MG63 (cell line): ENCODE results near the gene GBP5. TPM values are rescaled to one million over a fixed set of nuclear protein-coding genes. Genes with fewer than 3 reads are reported as not detected.
"Not testable (repeated sequence)": the region's sequence is repeated elsewhere in the genome, so short reads cannot be mapped to it uniquely, and the experiment has no call there.

Source experiments
- DNase-seq: peaks from one replicate; pipeline ENCODE4 v3.0.0-alpha.2; 2020
- H3K27me3 ChIP-seq: fragments of 250-450 bp; sonication (Bioruptor Pico); 2 replicates; pipeline ENCODE4 v1.5.1; 2020; ENCODE audit warnings: mild to moderate bottlenecking, moderate library complexity
- H3K36me3 ChIP-seq: fragments of 250-450 bp; sonication (Bioruptor Pico); 2 replicates; pipeline ENCODE4 v1.5.1; 2020; ENCODE audit warnings: mild to moderate bottlenecking, moderate library complexity
- H3K4me3 ChIP-seq: fragments of 250-450 bp; sonication (Bioruptor Pico); 2 replicates; pipeline ENCODE4 v1.5.1; 2020; ENCODE audit warnings: mild to moderate bottlenecking, moderate library complexity
- H3K9me3 ChIP-seq: fragments of 250-450 bp; sonication (Bioruptor Pico); 2 replicates; pipeline ENCODE4 v1.5.1; 2020; ENCODE audit warnings: mild to moderate bottlenecking, moderate library complexity
- total RNA-seq: library from RNA; depleted of rRNA; stranded (reverse); fragments of >200 nt; shearing (Covaris generic); gene quantifications from 2 replicates; pipeline ENCODE4 v1.2.3, GENCODE V29; 2014; ENCODE audit warnings: low replicate concordance; rRNA removed

The GBP5 gene, protein sequence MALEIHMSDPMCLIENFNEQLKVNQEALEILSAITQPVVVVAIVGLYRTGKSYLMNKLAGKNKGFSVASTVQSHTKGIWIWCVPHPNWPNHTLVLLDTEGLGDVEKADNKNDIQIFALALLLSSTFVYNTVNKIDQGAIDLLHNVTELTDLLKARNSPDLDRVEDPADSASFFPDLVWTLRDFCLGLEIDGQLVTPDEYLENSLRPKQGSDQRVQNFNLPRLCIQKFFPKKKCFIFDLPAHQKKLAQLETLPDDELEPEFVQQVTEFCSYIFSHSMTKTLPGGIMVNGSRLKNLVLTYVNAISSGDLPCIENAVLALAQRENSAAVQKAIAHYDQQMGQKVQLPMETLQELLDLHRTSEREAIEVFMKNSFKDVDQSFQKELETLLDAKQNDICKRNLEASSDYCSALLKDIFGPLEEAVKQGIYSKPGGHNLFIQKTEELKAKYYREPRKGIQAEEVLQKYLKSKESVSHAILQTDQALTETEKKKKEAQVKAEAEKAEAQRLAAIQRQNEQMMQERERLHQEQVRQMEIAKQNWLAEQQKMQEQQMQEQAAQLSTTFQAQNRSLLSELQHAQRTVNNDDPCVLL
- total RNA-seq, result 0.26 and 4.6 TPM in 2 replicates

GRCh38 chr1:89272269-89273041 is at the start of gene GBP5:
TSS of gene GBP5 (minus strand) at chr1:89272860. CDS start at chr1:89269555, 3,305 bp downstream.
- H3K36me3 ChIP-seq, H3K9me3 ChIP-seq, H3K27me3 ChIP-seq: not testable (repeated sequence)
- H3K4me3 ChIP-seq, result peak within 1 kb of the TSS; percentile 30
- DNase-seq, result peak; percentile 30

DNA sequence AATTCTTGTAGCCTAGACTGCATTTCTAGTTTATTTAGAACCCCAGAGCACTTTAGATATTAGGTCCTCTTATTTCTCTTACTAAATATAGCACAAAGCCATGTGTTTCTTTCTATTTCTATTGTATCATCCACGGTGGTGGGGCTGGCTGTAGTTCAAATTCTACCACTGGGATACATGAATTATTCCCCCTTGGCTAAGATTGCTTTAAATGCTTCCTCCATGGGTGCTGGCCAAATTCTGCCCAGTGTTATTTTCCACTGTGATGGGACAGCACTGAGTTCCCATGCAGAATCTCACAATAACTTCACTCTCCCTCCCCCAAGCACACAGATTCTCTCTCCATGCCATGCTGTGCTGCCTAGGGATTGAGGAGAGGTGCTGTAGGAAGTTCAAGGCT is 49.7 kb upstream of the GBP5 start:
- no peaks in the 10 kb centered on the region for H3K36me3 ChIP-seq
- H3K9me3 ChIP-seq, result no peaks in the 10 kb centered on the region
- H3K4me3 ChIP-seq, result no peak overlapping the region
- H3K27me3 ChIP-seq, result no peaks in the 10 kb centered on the region
- no peak for DNase-seq

- no peak overlapping the region for H3K4me3 ChIP-seq
- H3K36me3 ChIP-seq, result no peaks in the 10 kb centered on the region
- no peak for DNase-seq
- H3K9me3 ChIP-seq, result no peaks in the 10 kb centered on the region; the same call in 1 of the 2 replicates
- no peaks in the 10 kb centered on the region for H3K27me3 ChIP-seq
Observed at GRCh38 chr1:89312572-89312971, 39.9 kb upstream of the GBP5 start.

GRCh38 chr1:89311757-89312156 is 39.1 kb upstream of the GBP5 start:
- Histone ChIP-seq H3K9me3 (no peaks in the 10 kb centered on the region; the same call in 1 of the 2 replicates), H3K4me3 (no peak overlapping the region), H3K36me3 (no peaks in the 10 kb centered on the region), H3K27me3 (no peaks in the 10 kb centered on the region)
- no peak for DNase-seq

DNA sequence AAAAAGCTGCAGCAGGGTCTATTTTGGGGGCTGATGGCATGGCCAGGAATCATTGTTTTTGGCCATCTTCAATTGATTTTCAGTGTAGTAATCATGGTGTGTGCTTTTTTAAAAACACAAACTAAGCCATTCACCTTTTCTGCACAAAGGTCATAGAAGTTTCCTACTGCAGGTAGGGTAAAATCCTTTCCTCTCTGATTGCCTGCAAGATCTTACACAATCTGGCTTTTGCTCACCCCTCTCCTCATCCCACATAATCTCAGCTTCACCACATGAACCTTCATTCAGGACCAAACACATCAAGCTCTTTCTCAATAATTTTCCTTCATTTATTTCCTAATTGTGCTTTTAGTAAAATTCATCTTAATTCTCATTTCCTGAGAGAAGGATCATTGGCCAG is 38.3 kb upstream of the GBP5 start:
- no peaks in the 10 kb centered on the region for H3K27me3 ChIP-seq
- no peaks in the 10 kb centered on the region for H3K36me3 ChIP-seq
- DNase-seq, result no peak
- no peaks in the 10 kb centered on the region; the same call in 1 of the 2 replicates for H3K9me3 ChIP-seq
- H3K4me3 ChIP-seq, result no peak overlapping the region

- H3K36me3 ChIP-seq, result no peaks in the 10 kb centered on the region
- no peaks in the 10 kb centered on the region for H3K27me3 ChIP-seq
- H3K4me3 ChIP-seq, result no peak overlapping the region
- no peaks in the 10 kb centered on the region; the same call in 1 of the 2 replicates for H3K9me3 ChIP-seq
- DNase-seq, result no peak
Observed at GRCh38 chr1:89310505-89310904, 37.8 kb upstream of the GBP5 start.

GRCh38 chr1:89309828-89310227 is 37.2 kb upstream of the GBP5 start:
- DNase-seq, result no peak
- no peaks in the 10 kb centered on the region for H3K9me3 ChIP-seq
- H3K36me3 ChIP-seq, result no peaks in the 10 kb centered on the region
- H3K27me3 ChIP-seq, result no peaks in the 10 kb centered on the region
- no peak overlapping the region for H3K4me3 ChIP-seq

DNA sequence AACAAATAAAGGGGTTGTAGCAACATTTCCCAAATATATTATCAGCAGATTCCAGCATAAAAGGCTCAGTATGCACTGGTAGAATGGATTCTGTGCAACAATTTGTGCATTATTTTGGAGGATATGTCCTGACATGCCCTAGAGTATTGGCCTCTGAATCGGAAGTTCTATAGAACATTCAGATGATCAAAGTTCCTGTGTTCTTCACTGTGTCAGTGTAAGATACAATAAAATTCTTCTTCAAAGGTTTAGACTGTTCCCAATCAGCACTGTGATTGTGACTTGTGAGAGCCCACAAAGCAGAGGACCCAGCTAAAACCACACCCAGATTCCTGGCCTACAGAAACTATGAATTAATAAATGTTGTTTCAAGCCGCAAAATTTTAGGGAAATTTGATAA is 33.6 kb upstream of the GBP5 start:
- H3K9me3 ChIP-seq, result no peaks in the 10 kb centered on the region
- DNase-seq, result no peak

GRCh38 chr1:89305493-89305892 is 32.8 kb upstream of the GBP5 start:
- Histone ChIP-seq H3K4me3 (no peak overlapping the region), H3K36me3 (no peaks in the 10 kb centered on the region), H3K9me3 (no peaks in the 10 kb centered on the region), H3K27me3 (no peaks in the 10 kb centered on the region)
- no peak for DNase-seq

More for the DNA sequence above, 33.6 kb upstream of the GBP5 start:
- no peak overlapping the region for H3K4me3 ChIP-seq
- no peaks in the 10 kb centered on the region for H3K27me3 ChIP-seq
- no peaks in the 10 kb centered on the region for H3K36me3 ChIP-seq

DNA sequence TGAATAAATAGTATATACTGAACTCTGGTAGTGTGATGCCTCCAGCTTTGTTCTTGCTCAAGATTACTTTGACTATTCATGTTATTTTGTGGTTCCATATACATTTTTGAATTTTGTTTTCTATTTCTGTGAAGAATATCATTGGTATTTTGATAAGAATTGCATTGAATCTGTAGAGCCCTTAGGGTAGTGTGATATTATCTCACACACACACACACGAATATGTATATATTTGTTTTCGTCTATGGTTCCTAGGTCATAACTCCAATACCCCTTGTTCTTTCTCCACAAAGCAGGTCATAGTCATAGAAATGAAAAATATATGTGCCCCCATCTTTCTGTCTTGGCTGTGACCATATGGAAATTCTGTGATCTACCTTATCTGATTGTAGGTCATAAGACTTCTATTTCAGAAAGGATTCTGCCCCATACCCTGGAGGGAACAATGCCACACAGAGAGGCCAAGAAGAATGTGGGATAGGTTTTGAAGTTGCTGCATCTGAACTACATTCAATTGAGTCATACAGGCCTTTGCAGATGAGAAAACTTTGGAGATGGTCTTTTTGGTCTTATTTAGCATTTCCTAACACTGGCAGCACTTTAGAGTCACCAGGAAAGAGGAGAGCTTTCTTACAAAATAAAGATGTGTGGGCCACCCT is 32.0 kb upstream of the GBP5 start:
- H3K4me3 ChIP-seq, result no peak overlapping the region
- H3K36me3 ChIP-seq, result no peaks in the 10 kb centered on the region
- no peaks in the 10 kb centered on the region for H3K9me3 ChIP-seq
- no peak for DNase-seq
- H3K27me3 ChIP-seq, result no peaks in the 10 kb centered on the region

GRCh38 chr1:89302697-89303332 is 30.2 kb upstream of the GBP5 start:
- H3K9me3 ChIP-seq, result no peaks in the 10 kb centered on the region
- no peak for DNase-seq
- no peaks in the 10 kb centered on the region for H3K36me3 ChIP-seq
- no peak overlapping the region for H3K4me3 ChIP-seq
- H3K27me3 ChIP-seq, result no peaks in the 10 kb centered on the region

DNA sequence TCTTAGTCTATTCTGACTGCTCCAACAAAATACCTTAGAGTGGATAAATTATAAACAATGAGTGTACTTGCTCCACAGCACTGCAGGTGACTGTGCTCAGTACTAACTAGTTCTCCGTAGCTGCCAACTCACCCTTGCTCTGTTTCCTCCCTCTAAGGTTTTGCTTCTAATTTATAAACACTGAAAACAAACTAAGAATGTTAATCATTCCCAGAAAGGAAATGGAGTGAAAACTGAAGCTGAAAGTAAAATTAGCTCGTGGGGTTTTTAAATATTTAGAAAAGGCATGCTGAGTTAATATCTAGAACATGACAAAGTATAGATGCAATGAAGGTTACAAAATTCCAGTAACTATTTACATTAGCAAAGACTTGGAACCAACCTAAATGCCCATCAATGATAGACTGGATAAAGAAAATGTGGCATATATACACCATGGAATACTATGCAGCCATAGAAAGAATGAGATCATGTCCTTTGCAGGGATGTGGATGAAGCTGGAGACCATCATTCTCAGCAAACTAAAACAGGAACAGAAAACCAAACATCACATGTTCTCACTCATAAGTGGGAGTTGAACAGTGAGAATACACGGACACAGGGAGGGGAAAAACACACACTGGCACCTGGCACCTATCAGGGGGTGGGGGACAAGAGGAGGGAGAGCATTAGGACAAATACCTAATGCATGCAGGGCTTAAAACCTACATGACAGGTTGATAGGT is 27.2 kb upstream of the GBP5 start:
- H3K4me3 ChIP-seq, H3K36me3 ChIP-seq: not testable (repeated sequence)
- DNase-seq, result peak; percentile 11

DNA sequence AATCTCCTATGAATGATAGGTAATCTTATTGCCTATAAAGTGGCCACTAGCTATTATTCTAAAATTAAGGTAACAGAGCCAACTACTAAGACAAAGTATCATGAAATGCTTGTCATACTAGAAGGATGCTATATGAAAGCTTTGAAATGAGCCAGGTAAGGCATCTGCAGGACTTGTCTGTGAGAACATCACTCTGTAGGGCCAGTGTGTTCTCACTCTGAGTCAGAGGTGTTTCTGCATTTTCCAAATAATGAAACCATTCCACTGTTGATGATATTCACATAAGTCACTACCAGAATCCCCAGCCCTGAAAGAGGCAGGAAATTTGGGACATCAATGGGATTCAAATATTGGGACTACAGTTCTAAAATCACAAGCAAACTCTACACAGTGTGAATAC is 25.8 kb upstream of the GBP5 start:
- Histone ChIP-seq H3K36me3 (no peaks in the 10 kb centered on the region), H3K9me3 (no peaks in the 10 kb centered on the region), H3K27me3 (no peaks in the 10 kb centered on the region), H3K4me3 (no peak overlapping the region)
- DNase-seq, result no peak

More for the DNA sequence above, 27.2 kb upstream of the GBP5 start:
- H3K9me3 ChIP-seq, H3K27me3 ChIP-seq: not testable (repeated sequence)

GRCh38 chr1:89295187-89295586 is 22.5 kb upstream of the GBP5 start:
- DNase-seq, result no peak
- no peaks in the 10 kb centered on the region for H3K27me3 ChIP-seq
- no peaks in the 10 kb centered on the region for H3K36me3 ChIP-seq
- H3K4me3 ChIP-seq, result no peak overlapping the region
- no peaks in the 10 kb centered on the region for H3K9me3 ChIP-seq

GRCh38 chr1:89291276-89291675 is 18.6 kb upstream of the GBP5 start:
- H3K27me3 ChIP-seq, result no peaks in the 10 kb centered on the region
- no peak for DNase-seq
- H3K4me3 ChIP-seq, result no peak overlapping the region
- H3K36me3 ChIP-seq, result no peaks in the 10 kb centered on the region
- no peaks in the 10 kb centered on the region for H3K9me3 ChIP-seq

GRCh38 chr1:89288051-89288340 is 15.3 kb upstream of the GBP5 start:
- no peak for DNase-seq
- H3K27me3 ChIP-seq, result no peaks in the 10 kb centered on the region
- H3K4me3 ChIP-seq, result no peak overlapping the region
- no peaks in the 10 kb centered on the region for H3K9me3 ChIP-seq
- no peaks in the 10 kb centered on the region for H3K36me3 ChIP-seq
